GM18505 (cell line): Measurements from ENCODE around the gene HACD2.

Experiments
- ATAC-seq: cut with Tn5 transposase; IDR thresholded peaks from one replicate; pipeline ENCODE4 v1.9.1; 2021; ENCODE audit not compliant: unreplicated experiment
- POLR2A ChIP-seq: IDR thresholded peaks from 4 replicates; pipeline ENCODE4 v1.6.1; 2011; ENCODE audit warnings: borderline replicate concordance; ENCODE audit not compliant: insufficient read depth, insufficient read length; ENCODE audit errors: extremely low read depth

Gene HACD2

GRCh38 chr3:123584988-123585937, at the start of gene HACD2:
Gene HACD2 (minus strand): TSS chr3:123585053. CDS start chr3:123585027, 26 bp downstream.
- ATAC-seq: peak; percentile 94

GRCh38 chr3:123634149-123635051, 49.5 kb upstream of the HACD2 start:
- ATAC-seq: no peak
- no peak for TF ChIP-seq POLR2A

More at GRCh38 chr3:123584988-123585937, at the start of gene HACD2:
- TF ChIP-seq POLR2A: peak; percentile 88

- no peak for ATAC-seq
These were observed 48.7 kb upstream of the HACD2 start for GRCh38 chr3:123633530-123633929.

GRCh38 chr3:123632161-123632655, 47.4 kb upstream of the HACD2 start:
- ATAC-seq: no peak
- TF ChIP-seq POLR2A: no peak

More at GRCh38 chr3:123633530-123633929, 48.7 kb upstream of the HACD2 start:
- no peak for TF ChIP-seq POLR2A

- no peak for TF ChIP-seq POLR2A
- no peak for ATAC-seq
These were observed 44.8 kb upstream of the HACD2 start for GRCh38 chr3:123629747-123630047.

- no peak for TF ChIP-seq POLR2A
- no peak for ATAC-seq
These were observed 44.3 kb upstream of the HACD2 start for GRCh38 chr3:123628996-123629746.

- no peak for TF ChIP-seq POLR2A
- no peak for ATAC-seq
These were observed 43.1 kb upstream of the HACD2 start for GRCh38 chr3:123627673-123628670.

GRCh38 chr3:123626881-123627280, 42.0 kb upstream of the HACD2 start:
- no peak for ATAC-seq
- no peak for TF ChIP-seq POLR2A

- ATAC-seq: no peak
- no peak for TF ChIP-seq POLR2A
These were observed 39.4 kb upstream of the HACD2 start for GRCh38 chr3:123624302-123624701.

- no peak for ATAC-seq
- TF ChIP-seq POLR2A: no peak
These were observed 38.6 kb upstream of the HACD2 start for GRCh38 chr3:123623346-123623880.

- no peak for TF ChIP-seq POLR2A
- no peak for ATAC-seq
These were observed 37.9 kb upstream of the HACD2 start for GRCh38 chr3:123622766-123623165.
